NCI-H226 (cell line): ENCODE results near the gene KBTBD12.

Experiments
- DNase-seq: peaks from one replicate; pipeline ENCODE4 v3.0.0-alpha.2; 2015

The KBTBD12 gene

GRCh38 chr3:127986803-127987202 lies 71.8 kb downstream of the KBTBD12 start:
- no peak for DNase-seq

- no peak for DNase-seq
Observed at GRCh38 chr3:127987309-127987995, 72.4 kb downstream of the KBTBD12 start.

- DNase-seq: no peak
Observed at GRCh38 chr3:127988770-127989557, 73.9 kb downstream of the KBTBD12 start.

GRCh38 chr3:127990051-127990450 lies 75.0 kb downstream of the KBTBD12 start:
- no peak for DNase-seq

- DNase-seq: no peak
Observed at GRCh38 chr3:127990461-127990860, 75.4 kb downstream of the KBTBD12 start.

GRCh38 chr3:127991251-127991650 lies 76.2 kb downstream of the KBTBD12 start:
- DNase-seq: no peak

- no peak for DNase-seq
Observed at GRCh38 chr3:127991681-127992080, 76.6 kb downstream of the KBTBD12 start.

GRCh38 chr3:127992127-127992526 lies 77.1 kb downstream of the KBTBD12 start:
- no peak for DNase-seq

GRCh38 chr3:127994011-127994410 lies 79.0 kb downstream of the KBTBD12 start:
- no peak for DNase-seq

GRCh38 chr3:127997016-127997415 lies 82.0 kb downstream of the KBTBD12 start:
- no peak for DNase-seq

- no peak for DNase-seq
Observed at GRCh38 chr3:127997961-127998360, 82.9 kb downstream of the KBTBD12 start.

- no peak for DNase-seq
Observed at GRCh38 chr3:127998596-127998995, 83.6 kb downstream of the KBTBD12 start.

GRCh38 chr3:127999509-128000106 lies 84.6 kb downstream of the KBTBD12 start:
- DNase-seq: no peak

- no peak for DNase-seq
Observed at GRCh38 chr3:128001576-128001975, 86.5 kb downstream of the KBTBD12 start.

GRCh38 chr3:128004661-128005060 lies 89.6 kb downstream of the KBTBD12 start:
- DNase-seq: no peak

GRCh38 chr3:128006061-128007032 lies 91.3 kb downstream of the KBTBD12 start:
- DNase-seq: no peak

GRCh38 chr3:128007033-128007424 lies 92.0 kb downstream of the KBTBD12 start:
- no peak for DNase-seq

GRCh38 chr3:128009952-128010846 lies 95.2 kb downstream of the KBTBD12 start:
- DNase-seq: peak; percentile 70

GRCh38 chr3:128011140-128011539 lies 96.1 kb downstream of the KBTBD12 start:
- DNase-seq: peak; percentile 30

GRCh38 chr3:128012050-128012449 lies 97.0 kb downstream of the KBTBD12 start:
- no peak for DNase-seq

- DNase-seq: no peak
Observed at GRCh38 chr3:128014548-128014947, 99.5 kb downstream of the KBTBD12 start.

- DNase-seq: no peak
Observed at GRCh38 chr3:128016502-128016901, 101.5 kb downstream of the KBTBD12 start.
